ENCODE results near the gene EIF5B. TPM values are rescaled to one million over a fixed set of nuclear protein-coding genes. Genes with fewer than 3 reads are reported as not detected.
"Not testable (repeated sequence)": the region's sequence is repeated elsewhere in the genome, so short reads cannot be mapped to it uniquely, and the experiment has no call there.

EIF5B gene
- 10 to 100 TPM; 23.6 to 40.4 (median 30.7) TPM for total RNA-seq

- Histone ChIP-seq H3K9me3 (no peaks in the 10 kb centered on the region), H3K4me1 (peaks cover 0 to 34% (median 9%) of the 10 kb centered on the region in 4 donors), H3K36me3 (peaks cover 0 to 6% (median 0%) of the 10 kb centered on the region in 3 donors), H3K4me3 (peak within 1 kb of the TSS; percentile 73 to 89 (median 81)), H3K27me3 (no peaks in the 10 kb centered on the region), H3K27ac (peak within 1 kb of the TSS; percentile 82 to 90 (median 87))
- peak; percentile 51 to 59 for TF ChIP-seq POLR2A (IDR thresholded peaks at IDR 0.05)
- TF ChIP-seq, protein P1, sequence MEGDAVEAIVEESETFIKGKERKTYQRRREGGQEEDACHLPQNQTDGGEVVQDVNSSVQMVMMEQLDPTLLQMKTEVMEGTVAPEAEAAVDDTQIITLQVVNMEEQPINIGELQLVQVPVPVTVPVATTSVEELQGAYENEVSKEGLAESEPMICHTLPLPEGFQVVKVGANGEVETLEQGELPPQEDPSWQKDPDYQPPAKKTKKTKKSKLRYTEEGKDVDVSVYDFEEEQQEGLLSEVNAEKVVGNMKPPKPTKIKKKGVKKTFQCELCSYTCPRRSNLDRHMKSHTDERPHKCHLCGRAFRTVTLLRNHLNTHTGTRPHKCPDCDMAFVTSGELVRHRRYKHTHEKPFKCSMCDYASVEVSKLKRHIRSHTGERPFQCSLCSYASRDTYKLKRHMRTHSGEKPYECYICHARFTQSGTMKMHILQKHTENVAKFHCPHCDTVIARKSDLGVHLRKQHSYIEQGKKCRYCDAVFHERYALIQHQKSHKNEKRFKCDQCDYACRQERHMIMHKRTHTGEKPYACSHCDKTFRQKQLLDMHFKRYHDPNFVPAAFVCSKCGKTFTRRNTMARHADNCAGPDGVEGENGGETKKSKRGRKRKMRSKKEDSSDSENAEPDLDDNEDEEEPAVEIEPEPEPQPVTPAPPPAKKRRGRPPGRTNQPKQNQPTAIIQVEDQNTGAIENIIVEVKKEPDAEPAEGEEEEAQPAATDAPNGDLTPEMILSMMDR (IDR thresholded peaks at IDR 0.05) = peak; percentile 28 to 63 (median 46)
- peak; percentile 93 to 98 (median 97) for DNase-seq
Observed at GRCh38 chr2:99337113-99338028, at the start of gene EIF5B. Gene EIF5B, plus strand, starts transcription at chr2:99337389. Its CDS starts 166 bp downstream, at chr2:99337555.

GRCh38 chr2:99297994-99298393 lies 39.2 kb upstream of the EIF5B start:
- Histone ChIP-seq H3K27ac (no peak overlapping the region), H3K36me3 (peaks cover 0 to 7% (median 0%) of the 10 kb centered on the region in 3 donors)
- no peak for DNase-seq

GRCh38 chr2:99299580-99299979 lies 37.6 kb upstream of the EIF5B start:
- Histone ChIP-seq H3K4me1 (no peaks in the 10 kb centered on the region), H3K9me3 (no peaks in the 10 kb centered on the region), H3K4me3 (no peak overlapping the region), H3K27ac (no peak overlapping the region), H3K27me3 (no peaks in the 10 kb centered on the region), H3K36me3 (peaks cover 0 to 7% (median 0%) of the 10 kb centered on the region in 3 donors)
- TF ChIP-seq, protein P1 (IDR thresholded peaks at IDR 0.05) = no peak
- no peak for TF ChIP-seq POLR2A (IDR thresholded peaks at IDR 0.05)
- no peak for DNase-seq

More at GRCh38 chr2:99297994-99298393, 39.2 kb upstream of the EIF5B start:
- Histone ChIP-seq H3K4me1 (no peaks in the 10 kb centered on the region), H3K4me3 (no peak overlapping the region), H3K27me3 (no peaks in the 10 kb centered on the region), H3K9me3 (no peaks in the 10 kb centered on the region)
- TF ChIP-seq POLR2A (IDR thresholded peaks at IDR 0.05) = no peak
- TF ChIP-seq, protein P1 (IDR thresholded peaks at IDR 0.05) = no peak

DNA sequence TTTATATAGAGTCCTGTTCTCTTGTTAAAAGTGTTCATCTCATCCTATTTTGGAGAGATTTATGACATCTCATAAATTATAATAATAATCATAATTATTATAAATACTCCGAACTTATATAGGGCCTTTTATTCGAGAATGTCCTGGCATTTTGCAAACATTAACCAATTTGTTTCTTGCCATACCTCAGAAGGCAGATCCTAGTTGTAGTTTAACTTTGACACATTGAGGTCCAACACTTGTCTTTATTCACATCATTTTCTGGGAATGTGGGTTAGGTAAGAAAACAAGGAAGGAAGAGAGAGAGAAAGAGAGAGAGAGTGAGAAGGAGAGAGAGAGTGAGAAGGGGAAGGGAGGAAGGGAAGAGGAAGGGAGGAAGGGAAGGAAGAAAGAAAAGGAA lies 36.1 kb upstream of the EIF5B start, which contains the start of gene LYG1:
Gene LYG1, minus strand, starts transcription at position 101 of the 400 bp plus-strand sequence. CDS start 5,527 bp downstream, outside the sequence.
- H3K27ac ChIP-seq, H3K27me3 ChIP-seq, DNase-seq, H3K4me3 ChIP-seq, H3K9me3 ChIP-seq, H3K36me3 ChIP-seq, H3K4me1 ChIP-seq: not testable (repeated sequence)

GRCh38 chr2:99317161-99317872 lies 19.9 kb upstream of the EIF5B start:
- Histone ChIP-seq H3K36me3 (peaks cover 0 to 56% (median 0%) of the 10 kb centered on the region in 3 donors), H3K4me1 (no peaks in the 10 kb centered on the region), H3K4me3 (no peak overlapping the region), H3K9me3 (no peaks in the 10 kb centered on the region), H3K27ac (no peak overlapping the region), H3K27me3 (no peaks in the 10 kb centered on the region)
- DNase-seq = no peak
- TF ChIP-seq, protein P1 (IDR thresholded peaks at IDR 0.05) = no peak
- TF ChIP-seq POLR2A (IDR thresholded peaks at IDR 0.05) = no peak

GRCh38 chr2:99317873-99318200 lies 19.4 kb upstream of the EIF5B start:
- DNase-seq, H3K27ac ChIP-seq, H3K27me3 ChIP-seq, H3K9me3 ChIP-seq, H3K4me3 ChIP-seq, H3K4me1 ChIP-seq: not testable (repeated sequence)
- H3K36me3 ChIP-seq = peaks cover 0 to 61% (median 0%) of the 10 kb centered on the region in 3 donors
